Body of pancreas (tissue), 4 donors: Measurements from ENCODE around the gene ST3GAL4.
"Not testable (repeated sequence)": the region's sequence is repeated elsewhere in the genome, so short reads cannot be mapped to it uniquely, and the experiment has no call there.

Experiments used
- CTCF ChIP-seq, 7 experiments: fragments of 450-650 bp in 4 of 7; fragments of 200-600 bp in 3 of 7; sonication (generic) in 3 of 7; IDR thresholded peaks; one replicate each; pipeline ENCODE4 v1.5.1; 2016 to 2019; ENCODE audit warnings: antibody characterized with exemption in 7 of 7
- POLR2A ChIP-seq, 3 donors: fragments of 450-650 bp; IDR thresholded peaks; one replicate each; pipeline ENCODE4 v1.6.1; 2016; ENCODE audit warnings: antibody characterized with exemption in 3 of 3, mild to moderate bottlenecking in 2 of 3

GRCh38 chr11:126368336-126369119 lies 13.0 kb downstream of the ST3GAL4 start:
- TF ChIP-seq CTCF, POLR2A (IDR thresholded peaks at IDR 0.05): not testable (repeated sequence)
